Adrenal gland (tissue), 12 donors: Measurements from ENCODE around the gene BMPR1B. TPM values are rescaled to one million over a fixed set of nuclear protein-coding genes. Genes with fewer than 3 reads are reported as not detected.

Experiments used
- DNase-seq, 7 donors: peaks; one replicate each; pipeline ENCODE4 v3.0.0-alpha.2; 2019 to 2020
- H3K27ac ChIP-seq, 5 donors: fragments of 200-600 bp; sonication (generic) in 4 of 5; 1 replicate in 3 of 5; 2 replicates in 2 of 5; pipeline versions ENCODE4 v1.5.1 to v1.8.0; 2016 to 2020; ENCODE audit warnings: mild to moderate bottlenecking in 1 of 5
- H3K27me3 ChIP-seq: fragments of 200-600 bp; 2 replicates; pipeline ENCODE4 v1.8.0; 2021
- H3K36me3 ChIP-seq, 2 donors: fragments of 200-600 bp; replicated peaks in 1 of 2; 1 replicate in 1 of 2; 2 replicates in 1 of 2; pipeline versions ENCODE4 v1.5.1 to v1.8.0; 2018 to 2022
- H3K4me1 ChIP-seq, 2 donors: fragments of 200-600 bp; replicated peaks in 1 of 2; 1 replicate in 1 of 2; 2 replicates in 1 of 2; pipeline versions ENCODE4 v1.5.1 to v1.8.0; 2018 to 2021
- H3K4me3 ChIP-seq, 4 donors: fragments of 200-600 bp; sonication (generic) in 3 of 4; one replicate each; pipeline ENCODE4 v1.5.1; 2016 to 2018
- H3K9me3 ChIP-seq, 3 donors: fragments of 200-600 bp; sonication (generic) in 1 of 3; replicated peaks in 1 of 3; 1 replicate in 2 of 3; 2 replicates in 1 of 3; pipeline versions ENCODE4 v1.5.1 to v1.8.0; 2016 to 2021
- CTCF ChIP-seq, 6 experiments: fragments of 450-650 bp in 4 of 6; fragments of 200-600 bp in 2 of 6; sonication (generic) in 1 of 6; IDR thresholded peaks; 1 replicate in 5 of 6; 2 replicates in 1 of 6; pipeline versions ENCODE4 v1.5.1 to v1.8.0; 2016 to 2021; ENCODE audit warnings: antibody characterized with exemption in 6 of 6, mild to moderate bottlenecking in 2 of 6, moderate library complexity in 1 of 6
- POLR2A ChIP-seq, 2 donors: fragments of 450-650 bp; IDR thresholded peaks; one replicate each; pipeline ENCODE4 v1.6.1; 2017; ENCODE audit warnings: antibody characterized with exemption in 2 of 2, mild to moderate bottlenecking in 2 of 2, moderate library complexity in 1 of 2
- WGBS, 4 donors: extraction: QIAGEN DNeasy Blood & Tissue Kit in 2 of 4; methylation state at CpG; one replicate each; pipeline versions ENCODE4 v1.1.5 to v1.1.7; 2013 to 2017; 5-methylcytosine and 5-hydroxymethylcytosine counted together
- intact Hi-C, 2 donors: fragments of 100-400 bp; cut with DNase I; formaldehyde crosslinking; loops; one replicate each; pipeline versions ENCODE4 v1.14.1 to v1.15.0; 2022 to 2023
- polyA plus RNA-seq, 3 donors: library from polyadenylated mRNA; stranded (reverse); fragments of 200-250 nt in 2 of 3; fragments of 350-450 nt in 1 of 3; fragmentation: Illumina TruSeq in 1 of 3; extraction: RNeasy Lipid Tissue Mini Kit (QIAGEN cat#74804) in 1 of 3; gene quantifications; one replicate each; pipeline ENCODE4 v1.2.3, GENCODE V29; 2013 to 2014
- total RNA-seq, 9 donors: library from RNA; depleted of rRNA in 4 of 9; stranded (reverse); fragments of >200 nt in 4 of 9; fragments of 120-200 nt in 1 of 9; fragmentation: NEBNext Ultra II Directional in 1 of 9; extraction: Animal tissue kit (Norgen Biotek cat#: 25700) in 1 of 9; gene quantifications; one replicate each; pipeline versions ENCODE4 v1.1.0 to v1.2.4, GENCODE V29; 2013 to 2023
- donor health status: healthy with polysubstance abuse.
- donor health status: Bipolar disorder and iron deficiency.
- donor health status: DM: yes; HTN: yes; CAD: no.
- donor health status: DM: no; HTN: no; CAD: no.
- donor health status: DM: no; HTN: no; CAD: no.
- donor health status: DM: yes; HTN: yes; CAD: no.

The BMPR1B gene
- total and polyA plus RNA-seq, 12 donors: 0.94 to 22.2 (median 6.2) TPM

GRCh38 chr4:94940520-94940908 lies 182.8 kb downstream of the BMPR1B start:
- H3K27me3 ChIP-seq: no peaks in the 10 kb centered on the region
- WGBS, 4 donors: 84 to 91% (median 90%) methylated on average over 5 of the region's 5 CpGs

GRCh38 chr4:94941706-94942105 lies 184.0 kb downstream of the BMPR1B start:
- no peaks in the 10 kb centered on the region for H3K27me3 ChIP-seq
- no peak for TF ChIP-seq CTCF (IDR thresholded peaks at IDR 0.05)
- TF ChIP-seq POLR2A (IDR thresholded peaks at IDR 0.05): no peak
- H3K36me3 ChIP-seq: no peaks in the 10 kb centered on the region
- intact Hi-C loops: no loop called here
- H3K4me3 ChIP-seq: no peak overlapping the region
- DNase-seq: no peak
- H3K9me3 ChIP-seq: no peaks in the 10 kb centered on the region
- H3K27ac ChIP-seq: no peak overlapping the region
- H3K4me1 ChIP-seq: no peaks in the 10 kb centered on the region
- WGBS, 4 donors: 74 to 87% (median 78%) methylated on average over 3 of the region's 3 CpGs

More at GRCh38 chr4:94940520-94940908, 182.8 kb downstream of the BMPR1B start:
- intact Hi-C loops: no loop called here
- H3K27ac ChIP-seq: no peak overlapping the region
- no peaks in the 10 kb centered on the region for H3K36me3 ChIP-seq
- DNase-seq: no peak
- TF ChIP-seq CTCF (IDR thresholded peaks at IDR 0.05): no peak
- no peak for TF ChIP-seq POLR2A (IDR thresholded peaks at IDR 0.05)
- no peaks in the 10 kb centered on the region for H3K9me3 ChIP-seq
- no peak overlapping the region for H3K4me3 ChIP-seq
- H3K4me1 ChIP-seq: no peaks in the 10 kb centered on the region

DNA sequence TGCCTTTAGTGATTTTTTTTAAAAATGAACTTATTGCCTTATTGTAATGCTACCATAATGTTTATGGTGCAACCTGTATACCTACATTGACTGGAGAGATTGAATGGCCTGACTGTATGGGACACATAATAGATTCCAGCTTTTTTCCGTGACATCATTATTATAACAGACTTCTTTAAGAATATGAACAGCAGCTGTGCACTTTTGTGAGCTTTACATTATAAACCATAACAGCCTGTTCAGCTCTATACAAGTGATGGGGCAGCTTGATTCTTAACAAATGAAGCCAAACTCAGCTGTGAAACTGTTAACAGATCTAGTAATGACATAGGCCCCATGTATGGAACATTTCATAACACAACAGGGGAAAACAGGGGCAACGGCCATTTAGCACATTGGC lies 187.0 kb downstream of the BMPR1B start:
- H3K27ac ChIP-seq: no peak overlapping the region
- no peaks in the 10 kb centered on the region for H3K27me3 ChIP-seq
- WGBS, 4 donors: 69 to 83% (median 82%) methylated on average over 2 of the region's 2 CpGs
- no peaks in the 10 kb centered on the region for H3K36me3 ChIP-seq
- intact Hi-C loops: no loop called here
- H3K4me1 ChIP-seq: no peaks in the 10 kb centered on the region
- no peak for TF ChIP-seq POLR2A (IDR thresholded peaks at IDR 0.05)
- TF ChIP-seq CTCF (IDR thresholded peaks at IDR 0.05): no peak
- no peak for DNase-seq
- H3K4me3 ChIP-seq: no peak overlapping the region
- H3K9me3 ChIP-seq: no peaks in the 10 kb centered on the region

DNA sequence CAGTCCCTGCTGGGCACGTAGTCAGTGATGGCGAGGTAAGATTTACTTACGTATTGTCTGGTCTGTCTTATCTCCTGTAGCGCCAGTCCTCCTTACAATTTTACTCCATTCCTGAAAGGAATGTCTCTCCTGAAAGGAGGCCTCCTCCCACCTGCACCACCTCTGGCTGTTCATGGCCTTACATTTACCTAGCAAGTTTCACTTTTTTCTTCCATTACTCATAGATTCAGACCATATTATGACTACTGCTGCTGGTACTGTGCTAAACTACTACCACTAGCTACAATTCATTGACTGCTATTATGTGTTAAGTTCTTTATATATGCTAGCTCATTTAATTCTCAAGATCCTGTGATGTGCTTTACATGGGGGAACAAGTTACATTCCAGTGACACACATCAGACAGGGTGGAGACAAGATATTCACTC lies 189.9 kb downstream of the BMPR1B start:
- no peaks in the 10 kb centered on the region for H3K4me1 ChIP-seq
- intact Hi-C loops: no loop called here
- no peak for TF ChIP-seq POLR2A (IDR thresholded peaks at IDR 0.05)
- TF ChIP-seq CTCF (IDR thresholded peaks at IDR 0.05): no peak

More for the DNA sequence above, 189.9 kb downstream of the BMPR1B start:
- H3K9me3 ChIP-seq: no peaks in the 10 kb centered on the region
- WGBS, 4 donors: 90 to 95% (median 92%) methylated on average over 4 of the region's 4 CpGs
- DNase-seq: no peak
- H3K36me3 ChIP-seq: no peaks in the 10 kb centered on the region
- no peak overlapping the region for H3K27ac ChIP-seq
- H3K27me3 ChIP-seq: no peaks in the 10 kb centered on the region
- no peak overlapping the region for H3K4me3 ChIP-seq
